ENCODE data around the gene HPX. TPM values are rescaled to one million over a fixed set of nuclear protein-coding genes. Genes with fewer than 3 reads are reported as not detected.
"Not testable (repeated sequence)": the region's sequence is repeated elsewhere in the genome, so short reads cannot be mapped to it uniquely, and the experiment has no call there.

HPX gene
- polyA plus RNA-seq, 3 donors: 0.40 TPM; not detected in 2

DNA sequence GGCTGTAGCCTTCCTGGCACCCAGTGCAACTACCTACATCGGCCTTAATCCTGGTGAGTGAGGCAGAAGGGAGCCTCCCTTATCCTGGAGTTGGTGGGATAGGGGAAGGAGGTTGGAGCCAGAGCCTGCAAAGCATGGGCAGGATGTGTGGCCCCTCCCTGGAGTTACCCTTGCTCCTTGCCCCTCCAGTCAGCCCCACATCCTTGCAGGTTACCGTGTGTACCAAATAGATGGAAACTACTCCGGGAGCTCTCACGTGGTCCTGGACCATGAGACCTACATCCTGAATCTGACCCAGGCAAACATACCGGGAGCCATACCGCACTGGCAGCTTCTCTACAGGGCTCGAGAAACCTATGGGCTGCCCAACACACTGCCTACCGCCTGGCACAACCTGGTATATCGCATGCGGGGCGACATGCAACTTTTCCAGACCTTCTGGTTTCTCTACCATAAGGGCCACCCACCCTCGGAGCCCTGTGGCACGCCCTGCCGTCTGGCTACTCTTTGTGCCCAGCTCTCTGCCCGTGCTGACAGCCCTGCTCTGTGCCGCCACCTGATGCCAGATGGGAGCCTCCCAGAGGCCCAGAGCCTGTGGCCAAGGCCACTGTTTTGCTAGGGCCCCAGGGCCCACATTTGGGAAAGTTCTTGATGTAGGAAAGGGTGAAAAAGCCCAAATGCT is 46.7 kb downstream of the HPX start:
- no peak overlapping the region for H3K4me3 ChIP-seq (replicated peaks in 1 of 3; ENCODE audit: low read depth in 2 of 3, low read length in 3 of 3)
- H3K27ac ChIP-seq (ENCODE audit: low read depth in 1 of 2, low read length in 2 of 2): no peak overlapping the region
- no peak overlapping the region for H2AFZ ChIP-seq (ENCODE audit: insufficient read depth, low read depth, low read length, poor library complexity, severe bottlenecking)
- no peaks in the 10 kb centered on the region for H3K9me3 Mint-ChIP-seq
- no peaks in the 10 kb centered on the region for H3K27me3 ChIP-seq (ENCODE audit: control insufficient read depth in 2 of 2, insufficient read depth in 2 of 2, low read length in 2 of 2)
- peaks cover 30% of the 10 kb centered on the region for H3K4me1 Mint-ChIP-seq
- H3K4me2 ChIP-seq (replicated peaks; ENCODE audit: extremely low read depth, low read length, poor library complexity, severe bottlenecking): no peak overlapping the region
- peaks cover 1 to 5% (median 3%) of the 10 kb centered on the region in 3 donors for H3K27me3 Mint-ChIP-seq (ENCODE audit: low read depth in 3 of 3)
- peaks cover 24 to 36% of the 10 kb centered on the region in 2 donors for H3K36me3 Mint-ChIP-seq
- WGBS (ENCODE audit: insufficient coverage): 99% methylated on average over 15 of the region's 16 CpGs
- no peaks in the 10 kb centered on the region for H3K9me3 ChIP-seq (replicated peaks in 1 of 2; ENCODE audit: control insufficient read depth in 1 of 2, insufficient read depth in 1 of 2, low read length in 2 of 2)
- no peak for DNase-seq
- H3K79me2 ChIP-seq (ENCODE audit: insufficient read depth, low read length): peaks cover 10% of the 10 kb centered on the region
- intact Hi-C loops (cut with micrococcal nuclease): loop anchor here in 1 of 2 donors (5.0 kb wide), 1 partner anchor 218 kb away; the partner anchor contains the start of gene TAF10
- H3K27ac Mint-ChIP-seq: peak overlapping the region in 2 of 7 donors; percentile 1 to 42
- TF ChIP-seq, protein P1, sequence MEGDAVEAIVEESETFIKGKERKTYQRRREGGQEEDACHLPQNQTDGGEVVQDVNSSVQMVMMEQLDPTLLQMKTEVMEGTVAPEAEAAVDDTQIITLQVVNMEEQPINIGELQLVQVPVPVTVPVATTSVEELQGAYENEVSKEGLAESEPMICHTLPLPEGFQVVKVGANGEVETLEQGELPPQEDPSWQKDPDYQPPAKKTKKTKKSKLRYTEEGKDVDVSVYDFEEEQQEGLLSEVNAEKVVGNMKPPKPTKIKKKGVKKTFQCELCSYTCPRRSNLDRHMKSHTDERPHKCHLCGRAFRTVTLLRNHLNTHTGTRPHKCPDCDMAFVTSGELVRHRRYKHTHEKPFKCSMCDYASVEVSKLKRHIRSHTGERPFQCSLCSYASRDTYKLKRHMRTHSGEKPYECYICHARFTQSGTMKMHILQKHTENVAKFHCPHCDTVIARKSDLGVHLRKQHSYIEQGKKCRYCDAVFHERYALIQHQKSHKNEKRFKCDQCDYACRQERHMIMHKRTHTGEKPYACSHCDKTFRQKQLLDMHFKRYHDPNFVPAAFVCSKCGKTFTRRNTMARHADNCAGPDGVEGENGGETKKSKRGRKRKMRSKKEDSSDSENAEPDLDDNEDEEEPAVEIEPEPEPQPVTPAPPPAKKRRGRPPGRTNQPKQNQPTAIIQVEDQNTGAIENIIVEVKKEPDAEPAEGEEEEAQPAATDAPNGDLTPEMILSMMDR (IDR thresholded peaks at IDR 0.05): no peak
- no peak overlapping the region for H3K9ac ChIP-seq (ENCODE audit: insufficient read depth, low read length, poor library complexity, severe bottlenecking)
- H3K36me3 ChIP-seq (replicated peaks in 1 of 2; ENCODE audit: control insufficient read depth in 1 of 2, insufficient read depth in 2 of 2, low read length in 2 of 2): peaks cover 8 to 22% of the 10 kb centered on the region in 2 donors
- no peaks in the 10 kb centered on the region for H4K20me1 ChIP-seq (ENCODE audit: insufficient read depth, low read length)
- no peak overlapping the region for H3K4me3 Mint-ChIP-seq
- H3K4me1 ChIP-seq (ENCODE audit: control insufficient read depth in 1 of 2, insufficient read depth in 2 of 2, low read length in 2 of 2): peaks cover 15 to 19% of the 10 kb centered on the region in 2 donors

DNA sequence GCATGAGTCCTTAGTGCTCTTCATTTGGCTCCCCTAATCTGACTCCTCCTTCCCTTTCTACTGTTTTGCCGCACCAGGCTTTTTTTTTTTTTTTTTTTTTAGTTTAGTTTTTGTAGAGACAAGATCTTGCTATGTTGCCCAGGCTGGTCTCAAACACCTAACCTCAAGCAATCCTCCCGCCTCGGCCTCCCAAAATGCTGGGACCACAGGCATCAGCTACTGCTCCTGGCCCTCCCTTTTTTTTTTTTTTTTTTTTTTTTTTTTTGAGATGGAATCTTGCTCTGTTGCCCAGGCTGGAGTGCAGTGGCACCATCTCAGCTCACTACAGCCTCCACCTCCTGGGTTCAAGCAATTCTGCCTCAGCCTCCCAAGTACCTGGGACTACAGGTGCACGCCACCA is 48.5 kb downstream of the HPX start:
- not testable (repeated sequence) for H3K9me3 ChIP-seq (replicated peaks in 1 of 2; ENCODE audit: control insufficient read depth in 1 of 2, insufficient read depth in 1 of 2, low read length in 2 of 2); DNase-seq; H2AFZ ChIP-seq (ENCODE audit: insufficient read depth, low read depth, low read length, poor library complexity, severe bottlenecking); H3K9me3 Mint-ChIP-seq; H3K27ac ChIP-seq (ENCODE audit: low read depth in 1 of 2, low read length in 2 of 2); H3K4me3 Mint-ChIP-seq; H4K20me1 ChIP-seq (ENCODE audit: insufficient read depth, low read length); H3K4me2 ChIP-seq (replicated peaks; ENCODE audit: extremely low read depth, low read length, poor library complexity, severe bottlenecking); H3K4me3 ChIP-seq (replicated peaks in 1 of 3; ENCODE audit: low read depth in 2 of 3, low read length in 3 of 3); H3K27me3 Mint-ChIP-seq (ENCODE audit: low read depth in 3 of 3); H3K79me2 ChIP-seq (ENCODE audit: insufficient read depth, low read length); H3K27me3 ChIP-seq (ENCODE audit: control insufficient read depth in 2 of 2, insufficient read depth in 2 of 2, low read length in 2 of 2); H3K9ac ChIP-seq (ENCODE audit: insufficient read depth, low read length, poor library complexity, severe bottlenecking)
- Histone ChIP-seq H3K36me3 (replicated peaks in 1 of 2; ENCODE audit: control insufficient read depth in 1 of 2, insufficient read depth in 2 of 2, low read length in 2 of 2) (peaks cover 8 to 22% of the 10 kb centered on the region in 2 donors), H3K4me1 (ENCODE audit: control insufficient read depth in 1 of 2, insufficient read depth in 2 of 2, low read length in 2 of 2) (peaks cover 15 to 19% of the 10 kb centered on the region in 2 donors)
- peak overlapping the region in 1 of 7 donors; percentile 46 for H3K27ac Mint-ChIP-seq
- H3K36me3 Mint-ChIP-seq: peaks cover 24 to 36% of the 10 kb centered on the region in 2 donors
- WGBS (ENCODE audit: insufficient coverage): no CpG with 5 or more reads among the region's 4 CpGs
- peaks cover 32% of the 10 kb centered on the region for H3K4me1 Mint-ChIP-seq
- intact Hi-C loops (cut with micrococcal nuclease): loop anchor here in 1 of 2 donors (5.0 kb wide), 1 partner anchor 220 kb away; the partner anchor contains the start of gene TAF10

All from CD14-positive monocyte (primary cell).